ENCODE results near the gene MACROD2. TPM values are rescaled to one million over a fixed set of nuclear protein-coding genes. Genes with fewer than 3 reads are reported as not detected.

MACROD2 gene
- total RNA-seq, 1 experiment from 2014 or later: 3.7 TPM

DNA sequence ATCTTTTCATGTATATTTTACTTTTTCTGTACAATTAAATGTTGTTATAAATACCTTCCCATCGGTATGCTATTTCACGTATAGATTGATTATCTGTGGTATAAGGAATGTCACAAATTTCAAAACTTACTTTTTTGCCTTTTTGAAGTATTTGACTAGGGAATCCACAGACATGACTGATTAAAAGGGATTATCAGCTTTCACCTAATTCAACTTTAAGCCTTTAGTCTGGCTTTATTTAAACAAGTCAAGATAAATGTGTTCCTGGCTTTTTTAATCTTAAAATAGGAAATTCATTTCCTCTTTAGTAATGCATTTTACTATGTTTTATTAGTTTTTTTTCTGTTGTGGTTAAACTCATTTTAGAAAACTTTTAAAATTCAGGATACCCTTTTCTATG, 160.0 kb downstream of the MACROD2 start:
- Histone ChIP-seq H3K9me2 (ENCODE audit: insufficient read depth) (no peaks in the 10 kb centered on the region), H2AFZ (ENCODE audit: low read depth, low read length, poor library complexity, severe bottlenecking) (no peak overlapping the region), H3K27me3 (ENCODE audit: insufficient read depth, low read length) (no peaks in the 10 kb centered on the region), H3K79me2 (ENCODE audit: insufficient read depth, low read length) (no peaks in the 10 kb centered on the region), H3K27ac (ENCODE audit: low read depth, low read length) (no peak overlapping the region), H3K4me1 (ENCODE audit: control insufficient read depth in 1 of 2, insufficient read depth in 2 of 2, low read length in 2 of 2) (no peaks in the 10 kb centered on the region), H3K4me3 (replicated peaks in 1 of 2; ENCODE audit: low read depth in 1 of 2, low read length in 2 of 2) (no peak overlapping the region), H3K9me3 (ENCODE audit: control insufficient read depth in 1 of 2, insufficient read depth in 1 of 2, low read depth in 1 of 2, low read length in 2 of 2) (no peaks in the 10 kb centered on the region), H3K4me2 (ENCODE audit: low read length) (no peak overlapping the region), H4K20me1 (ENCODE audit: insufficient read depth) (no peaks in the 10 kb centered on the region), H3K9ac (ENCODE audit: low read length) (no peak overlapping the region), H3K36me3 (ENCODE audit: control insufficient read depth in 1 of 2, insufficient read depth in 2 of 2, low read length in 2 of 2) (no peaks in the 10 kb centered on the region)
- DNase-seq (ENCODE audit: low read depth, low spot score) (no peak), ATAC-seq (no peak)
- ChIA-PET RAD21 (ENCODE audit: low non-redundant PET in 1 of 2, low total read pairs in 2 of 2, uncharacterized antibody in 2 of 2, unreplicated experiment in 2 of 2) (no interaction called here), CTCF (no interaction called here), POLR2A (no interaction called here)
- BruUV-seq (replicated peaks): no TSS peak
- intact Hi-C loops (cut with micrococcal nuclease): no loop called here
- TF ChIP-seq EZH2phosphoT487 (IDR thresholded peaks at IDR 0.05; ENCODE audit: borderline replicate concordance) (no peak), EZH2 (IDR thresholded peaks at IDR 0.05) (no peak), YY1 (IDR thresholded peaks at IDR 0.05; ENCODE audit: extremely low read depth, insufficient replicate concordance, low read depth, low read length) (no peak), SP1 (IDR thresholded peaks at IDR 0.05; ENCODE audit: low read depth) (no peak), POLR2AphosphoS5 (IDR thresholded peaks at IDR 0.05; ENCODE audit: low read depth, low read length) (no peak), ELF1 (IDR thresholded peaks at IDR 0.05; ENCODE audit: borderline replicate concordance, low read depth) (no peak), SIN3A (IDR thresholded peaks at IDR 0.05; ENCODE audit: low read depth) (no peak), FOSL1 (IDR thresholded peaks at IDR 0.05; ENCODE audit: low read depth) (no peak), RAD21 (IDR thresholded peaks at IDR 0.05; ENCODE audit: low read depth) (no peak), POLR2A (IDR thresholded peaks at IDR 0.05; ENCODE audit: borderline replicate concordance, extremely low read depth, insufficient read depth, insufficient read length) (no peak), CEBPB (IDR thresholded peaks at IDR 0.05; ENCODE audit: low read depth) (no peak), ZFX (IDR thresholded peaks at IDR 0.05) (no peak), ZNF274 (IDR thresholded peaks at IDR 0.05; ENCODE audit: low read depth, low read length) (no peak), JUND (IDR thresholded peaks at IDR 0.05) (no peak)
- TF ChIP-seq, protein P1, sequence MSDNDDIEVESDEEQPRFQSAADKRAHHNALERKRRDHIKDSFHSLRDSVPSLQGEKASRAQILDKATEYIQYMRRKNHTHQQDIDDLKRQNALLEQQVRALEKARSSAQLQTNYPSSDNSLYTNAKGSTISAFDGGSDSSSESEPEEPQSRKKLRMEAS (IDR thresholded peaks at IDR 0.05): no peak
- TF ChIP-seq, protein P2, sequence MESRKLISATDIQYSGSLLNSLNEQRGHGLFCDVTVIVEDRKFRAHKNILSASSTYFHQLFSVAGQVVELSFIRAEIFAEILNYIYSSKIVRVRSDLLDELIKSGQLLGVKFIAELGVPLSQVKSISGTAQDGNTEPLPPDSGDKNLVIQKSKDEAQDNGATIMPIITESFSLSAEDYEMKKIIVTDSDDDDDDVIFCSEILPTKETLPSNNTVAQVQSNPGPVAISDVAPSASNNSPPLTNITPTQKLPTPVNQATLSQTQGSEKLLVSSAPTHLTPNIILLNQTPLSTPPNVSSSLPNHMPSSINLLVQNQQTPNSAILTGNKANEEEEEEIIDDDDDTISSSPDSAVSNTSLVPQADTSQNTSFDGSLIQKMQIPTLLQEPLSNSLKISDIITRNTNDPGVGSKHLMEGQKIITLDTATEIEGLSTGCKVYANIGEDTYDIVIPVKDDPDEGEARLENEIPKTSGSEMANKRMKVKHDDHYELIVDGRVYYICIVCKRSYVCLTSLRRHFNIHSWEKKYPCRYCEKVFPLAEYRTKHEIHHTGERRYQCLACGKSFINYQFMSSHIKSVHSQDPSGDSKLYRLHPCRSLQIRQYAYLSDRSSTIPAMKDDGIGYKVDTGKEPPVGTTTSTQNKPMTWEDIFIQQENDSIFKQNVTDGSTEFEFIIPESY (IDR thresholded peaks at IDR 0.05; ENCODE audit: extremely low read depth, insufficient replicate concordance, low read length): no peak
- TF ChIP-seq, protein P3, sequence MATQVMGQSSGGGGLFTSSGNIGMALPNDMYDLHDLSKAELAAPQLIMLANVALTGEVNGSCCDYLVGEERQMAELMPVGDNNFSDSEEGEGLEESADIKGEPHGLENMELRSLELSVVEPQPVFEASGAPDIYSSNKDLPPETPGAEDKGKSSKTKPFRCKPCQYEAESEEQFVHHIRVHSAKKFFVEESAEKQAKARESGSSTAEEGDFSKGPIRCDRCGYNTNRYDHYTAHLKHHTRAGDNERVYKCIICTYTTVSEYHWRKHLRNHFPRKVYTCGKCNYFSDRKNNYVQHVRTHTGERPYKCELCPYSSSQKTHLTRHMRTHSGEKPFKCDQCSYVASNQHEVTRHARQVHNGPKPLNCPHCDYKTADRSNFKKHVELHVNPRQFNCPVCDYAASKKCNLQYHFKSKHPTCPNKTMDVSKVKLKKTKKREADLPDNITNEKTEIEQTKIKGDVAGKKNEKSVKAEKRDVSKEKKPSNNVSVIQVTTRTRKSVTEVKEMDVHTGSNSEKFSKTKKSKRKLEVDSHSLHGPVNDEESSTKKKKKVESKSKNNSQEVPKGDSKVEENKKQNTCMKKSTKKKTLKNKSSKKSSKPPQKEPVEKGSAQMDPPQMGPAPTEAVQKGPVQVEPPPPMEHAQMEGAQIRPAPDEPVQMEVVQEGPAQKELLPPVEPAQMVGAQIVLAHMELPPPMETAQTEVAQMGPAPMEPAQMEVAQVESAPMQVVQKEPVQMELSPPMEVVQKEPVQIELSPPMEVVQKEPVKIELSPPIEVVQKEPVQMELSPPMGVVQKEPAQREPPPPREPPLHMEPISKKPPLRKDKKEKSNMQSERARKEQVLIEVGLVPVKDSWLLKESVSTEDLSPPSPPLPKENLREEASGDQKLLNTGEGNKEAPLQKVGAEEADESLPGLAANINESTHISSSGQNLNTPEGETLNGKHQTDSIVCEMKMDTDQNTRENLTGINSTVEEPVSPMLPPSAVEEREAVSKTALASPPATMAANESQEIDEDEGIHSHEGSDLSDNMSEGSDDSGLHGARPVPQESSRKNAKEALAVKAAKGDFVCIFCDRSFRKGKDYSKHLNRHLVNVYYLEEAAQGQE (IDR thresholded peaks at IDR 0.05; ENCODE audit: low read depth): no peak
- TF ChIP-seq, protein P4, sequence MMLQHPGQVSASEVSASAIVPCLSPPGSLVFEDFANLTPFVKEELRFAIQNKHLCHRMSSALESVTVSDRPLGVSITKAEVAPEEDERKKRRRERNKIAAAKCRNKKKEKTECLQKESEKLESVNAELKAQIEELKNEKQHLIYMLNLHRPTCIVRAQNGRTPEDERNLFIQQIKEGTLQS (IDR thresholded peaks at IDR 0.05): no peak
- TF ChIP-seq, protein P5, sequence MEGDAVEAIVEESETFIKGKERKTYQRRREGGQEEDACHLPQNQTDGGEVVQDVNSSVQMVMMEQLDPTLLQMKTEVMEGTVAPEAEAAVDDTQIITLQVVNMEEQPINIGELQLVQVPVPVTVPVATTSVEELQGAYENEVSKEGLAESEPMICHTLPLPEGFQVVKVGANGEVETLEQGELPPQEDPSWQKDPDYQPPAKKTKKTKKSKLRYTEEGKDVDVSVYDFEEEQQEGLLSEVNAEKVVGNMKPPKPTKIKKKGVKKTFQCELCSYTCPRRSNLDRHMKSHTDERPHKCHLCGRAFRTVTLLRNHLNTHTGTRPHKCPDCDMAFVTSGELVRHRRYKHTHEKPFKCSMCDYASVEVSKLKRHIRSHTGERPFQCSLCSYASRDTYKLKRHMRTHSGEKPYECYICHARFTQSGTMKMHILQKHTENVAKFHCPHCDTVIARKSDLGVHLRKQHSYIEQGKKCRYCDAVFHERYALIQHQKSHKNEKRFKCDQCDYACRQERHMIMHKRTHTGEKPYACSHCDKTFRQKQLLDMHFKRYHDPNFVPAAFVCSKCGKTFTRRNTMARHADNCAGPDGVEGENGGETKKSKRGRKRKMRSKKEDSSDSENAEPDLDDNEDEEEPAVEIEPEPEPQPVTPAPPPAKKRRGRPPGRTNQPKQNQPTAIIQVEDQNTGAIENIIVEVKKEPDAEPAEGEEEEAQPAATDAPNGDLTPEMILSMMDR (IDR thresholded peaks at IDR 0.05 in 2 of 3, conservative IDR thresholded peaks at IDR 0.05 in 1 of 3; ENCODE audit: borderline replicate concordance in 1 of 3, insufficient read depth in 1 of 3, low read depth in 2 of 3, low read length in 2 of 3): no peak

Data from HCT116 (cell line).